Fibroblast of lung (primary cell): Measurements from ENCODE around the gene SDSL. TPM values are rescaled to one million over a fixed set of nuclear protein-coding genes. Genes with fewer than 3 reads are reported as not detected.

Experiments
- DNase-seq, 2 donors: peaks; one replicate each; pipeline versions ENCODE4 v3.0.0 to v3.0.0-alpha.2; 2010; ENCODE audit warnings: low read depth in 2 of 2
- H2AFZ ChIP-seq: 2 replicates; pipeline ENCODE4 v1.5.1; 2012; ENCODE audit warnings: low read length, control low read depth, inconsistent platforms
- H3K27ac ChIP-seq: 2 replicates; pipeline ENCODE4 v1.5.1; 2011; ENCODE audit warnings: low read length, control low read depth; ENCODE audit not compliant: insufficient read depth
- H3K27me3 ChIP-seq: 2 replicates; pipeline ENCODE4 v1.5.1; 2011; ENCODE audit warnings: mild to moderate bottlenecking, low read length; ENCODE audit not compliant: control insufficient read depth, insufficient read depth
- H3K36me3 ChIP-seq: 2 replicates; pipeline ENCODE4 v1.5.1; 2011; ENCODE audit warnings: low read length; ENCODE audit not compliant: control insufficient read depth, insufficient read depth
- H3K4me1 ChIP-seq: 2 replicates; pipeline ENCODE4 v1.5.1; 2011; ENCODE audit warnings: low read length; ENCODE audit not compliant: control insufficient read depth, insufficient read depth; ENCODE audit errors: extremely low read depth
- H3K4me2 ChIP-seq: 2 replicates; pipeline ENCODE4 v1.5.1; 2011; ENCODE audit warnings: low read length, control low read depth; ENCODE audit not compliant: insufficient read depth; ENCODE audit errors: extremely low read depth
- H3K4me3 ChIP-seq, 4 experiments: fragments of 200-600 bp in 1 of 4; sonication (generic) in 1 of 4; replicated peaks in 1 of 4; 2 replicates each; pipeline ENCODE4 v1.5.1; 2011 to 2016; ENCODE audit warnings: low read length in 4 of 4, low read depth in 3 of 4, mild to moderate bottlenecking in 3 of 4, control low read depth in 2 of 4, inconsistent platforms in 1 of 4, mixed read lengths in 1 of 4; ENCODE audit not compliant: insufficient read depth in 1 of 4; ENCODE audit errors: control extremely low read depth in 1 of 4
- H3K79me2 ChIP-seq: 2 replicates; pipeline ENCODE4 v1.5.1; 2012; ENCODE audit warnings: mild to moderate bottlenecking, low read length, inconsistent platforms; ENCODE audit not compliant: control insufficient read depth, insufficient read depth
- H3K9ac ChIP-seq: 2 replicates; pipeline ENCODE4 v1.5.1; 2011; ENCODE audit warnings: mild to moderate bottlenecking, low read length, control low read depth; ENCODE audit not compliant: insufficient read depth
- H3K9me3 ChIP-seq: 2 replicates; pipeline ENCODE4 v1.5.1; 2012; ENCODE audit warnings: low read depth, low read length; ENCODE audit not compliant: control insufficient read depth, insufficient read depth
- H4K20me1 ChIP-seq: 2 replicates; pipeline ENCODE4 v1.5.1; 2011; ENCODE audit warnings: low read length; ENCODE audit not compliant: control insufficient read depth, insufficient read depth; ENCODE audit errors: extremely low read depth
- CTCF ChIP-seq, 2 donors: IDR thresholded peaks in 1 of 2; conservative IDR thresholded peaks in 1 of 2; 1 replicate in 1 of 2; 2 replicates in 1 of 2; pipeline ENCODE4 v1.5.1; 2011 to 2012; ENCODE audit warnings: low read length in 2 of 2, control low read depth in 1 of 2, inconsistent platforms in 1 of 2, low read depth in 1 of 2, mild to moderate bottlenecking in 1 of 2
- EZH2 ChIP-seq: IDR thresholded peaks from 2 replicates; pipeline ENCODE4 v1.5.1; 2012; ENCODE audit warnings: low read length, control low read depth, mild to moderate bottlenecking; ENCODE audit errors: missing control alignments
- polyA plus RNA-seq, 2 donors: library from polyadenylated mRNA; depleted of rRNA in 1 of 2; stranded (reverse) in 1 of 2; unstranded in 1 of 2; fragments of >200 nt; gene quantifications; 2 replicates each; pipeline ENCODE4 v1.2.1, GENCODE V29; 2011 to 2012; ENCODE audit warnings: missing spikeins in 1 of 2
- total RNA-seq: library from RNA; depleted of rRNA; stranded (reverse); fragments of >200 nt; gene quantifications from 2 replicates; pipeline ENCODE4 v1.2.1, GENCODE V29; 2014

SDSL gene
- total and polyA plus RNA-seq, 2 donors (not counting 1 experiment from before 2014, with no cell fraction given) = 5.1 to 12.4 TPM

DNA sequence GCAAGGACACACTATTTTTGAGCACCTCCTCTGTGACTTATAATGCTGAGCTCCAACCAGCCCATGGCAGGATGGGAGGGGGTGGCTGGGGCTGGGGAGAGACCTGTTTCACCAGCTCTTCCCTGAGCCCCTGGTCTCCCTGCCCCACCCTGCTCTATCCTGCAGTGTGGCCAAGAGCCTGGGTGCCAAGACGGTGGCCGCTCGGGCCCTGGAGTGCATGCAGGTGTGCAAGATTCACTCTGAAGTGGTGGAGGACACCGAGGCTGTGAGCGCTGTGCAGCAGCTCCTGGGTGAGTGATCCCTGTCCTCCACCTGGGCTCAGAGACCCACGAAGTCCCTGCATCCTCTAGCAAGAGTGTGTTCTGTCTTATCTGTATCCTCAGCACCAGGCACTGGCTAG, 14.4 kb downstream of the SDSL start:
- Histone ChIP-seq H3K36me3 (no peaks in the 10 kb centered on the region), H3K79me2 (no peaks in the 10 kb centered on the region), H2AFZ (no peak overlapping the region), H3K27me3 (no peaks in the 10 kb centered on the region), H3K27ac (no peak overlapping the region), H3K4me1 (no peaks in the 10 kb centered on the region), H3K9ac (no peak overlapping the region), H3K4me2 (no peak overlapping the region), H4K20me1 (no peaks in the 10 kb centered on the region), H3K4me3 (no peak overlapping the region), H3K9me3 (no peaks in the 10 kb centered on the region)
- TF ChIP-seq EZH2 = no peak
- no peak for TF ChIP-seq CTCF (conservative IDR thresholded peaks at IDR 0.05 in 1 of 2, IDR thresholded peaks at IDR 0.05 in 1 of 2; ENCODE audit: low read depth in 1 of 2, low read length in 2 of 2)
- DNase-seq = no peak

DNA sequence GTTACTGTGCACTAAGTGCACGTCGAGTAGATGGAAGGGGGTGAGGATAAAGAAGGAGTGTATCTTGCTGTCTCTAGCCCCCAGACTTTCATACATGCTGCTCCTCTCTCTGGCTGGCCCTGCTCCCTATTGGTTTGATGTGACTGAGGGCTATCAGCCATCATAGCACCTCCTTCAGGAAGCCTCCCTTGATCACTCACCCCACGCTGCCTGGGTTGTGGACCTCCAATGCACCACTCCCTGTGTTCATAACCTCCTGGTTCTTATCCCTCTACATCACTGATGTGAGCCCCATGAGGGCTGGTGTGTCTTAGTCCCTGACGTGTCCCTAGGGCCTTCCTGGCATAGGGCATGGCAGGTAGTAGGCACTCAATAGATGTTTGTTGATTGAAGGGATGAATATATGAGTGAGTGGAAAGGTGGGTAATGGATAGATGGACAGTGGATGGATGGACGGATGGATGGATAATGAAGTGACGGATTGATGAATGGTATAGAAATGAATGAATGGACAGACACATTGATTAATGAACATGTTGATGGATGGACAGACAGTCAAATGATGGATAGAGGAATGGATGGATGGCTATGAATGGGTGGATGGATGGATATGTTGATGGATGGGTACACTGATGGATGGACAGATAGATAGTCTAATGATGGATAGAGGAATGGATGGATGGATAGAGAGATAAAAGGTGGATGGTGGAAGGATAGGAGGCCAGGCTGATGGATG, 15.0 kb downstream of the SDSL start:
- Histone ChIP-seq H3K27ac (no peak overlapping the region), H4K20me1 (no peaks in the 10 kb centered on the region), H3K4me1 (no peaks in the 10 kb centered on the region), H3K4me3 (no peak overlapping the region), H3K79me2 (no peaks in the 10 kb centered on the region), H2AFZ (no peak overlapping the region), H3K9me3 (no peaks in the 10 kb centered on the region), H3K9ac (no peak overlapping the region), H3K36me3 (no peaks in the 10 kb centered on the region), H3K27me3 (no peaks in the 10 kb centered on the region), H3K4me2 (no peak overlapping the region)
- no peak for DNase-seq
- TF ChIP-seq CTCF (conservative IDR thresholded peaks at IDR 0.05 in 1 of 2, IDR thresholded peaks at IDR 0.05 in 1 of 2; ENCODE audit: low read depth in 1 of 2, low read length in 2 of 2) (no peak), EZH2 (no peak)

GRCh38 chr12:113437729-113438100, 15.5 kb downstream of the SDSL start:
- Histone ChIP-seq H2AFZ (no peak overlapping the region), H3K9ac (no peak overlapping the region), H3K27me3 (no peaks in the 10 kb centered on the region), H3K4me3 (no peak overlapping the region), H4K20me1 (no peaks in the 10 kb centered on the region), H3K4me1 (no peaks in the 10 kb centered on the region), H3K36me3 (no peaks in the 10 kb centered on the region), H3K79me2 (no peaks in the 10 kb centered on the region), H3K9me3 (no peaks in the 10 kb centered on the region), H3K27ac (no peak overlapping the region), H3K4me2 (no peak overlapping the region)
- DNase-seq = no peak
- TF ChIP-seq CTCF (conservative IDR thresholded peaks at IDR 0.05 in 1 of 2, IDR thresholded peaks at IDR 0.05 in 1 of 2; ENCODE audit: low read depth in 1 of 2, low read length in 2 of 2) = no peak
- TF ChIP-seq EZH2 = no peak
